ENCODE results near the gene SMARCAL1. TPM values are rescaled to one million over a fixed set of nuclear protein-coding genes. Genes with fewer than 3 reads are reported as not detected.

Gene SMARCAL1
- total RNA-seq, 1 experiment from 2014 or later: 3.2 TPM

Other genes with a start within 250 kb of the SMARCAL1 start
- 4.1 and 4.8 TPM in 2 replicates for gene MARCHF4, start 40.0 kb upstream of the SMARCAL1 start, total RNA-seq (2014; rRNA removed; shearing (Covaris generic))
- 2,086 and 2,609 TPM in 2 replicates for gene RPL37A, start 86.4 kb downstream of the SMARCAL1 start, total RNA-seq (2014; rRNA removed; shearing (Covaris generic))
- 14.9 and 17.2 TPM in 2 replicates for gene IGFBP2, start 220.9 kb downstream of the SMARCAL1 start, total RNA-seq (2014; rRNA removed; shearing (Covaris generic))